Neural cell (in vitro differentiated cells): ENCODE data around the gene C17orf75.

Experiments
- EP300 ChIP-seq: fragments of 450-650 bp; conservative IDR thresholded peaks from 2 replicates; pipeline ENCODE4 v1.6.1; 2014; ENCODE audit warnings: antibody characterized with exemption, mild to moderate bottlenecking, moderate library complexity; ENCODE audit not compliant: poor library complexity, severe bottlenecking
- EZH2 ChIP-seq: fragments of 200-600, 300-800 bp; shearing (Covaris generic), sonication (generic); IDR thresholded peaks from 2 replicates; pipeline ENCODE4 v1.6.1; 2014; ENCODE audit warnings: antibody characterized with exemption, low read length, borderline replicate concordance, mild to moderate bottlenecking; ENCODE audit not compliant: insufficient read depth, poor library complexity, severe bottlenecking
- MXI1 ChIP-seq: fragments of 450-650 bp; conservative IDR thresholded peaks from 2 replicates; pipeline ENCODE4 v1.6.1; 2014; ENCODE audit warnings: antibody characterized with exemption, mild to moderate bottlenecking; ENCODE audit not compliant: poor library complexity, severe bottlenecking
- POLR2AphosphoS5 ChIP-seq: IDR thresholded peaks from 2 replicates; pipeline ENCODE4 v1.6.1; 2012
- RAD21 ChIP-seq: fragments of 450-650 bp; conservative IDR thresholded peaks from 2 replicates; pipeline ENCODE4 v1.6.1; 2014; ENCODE audit warnings: antibody characterized with exemption, mild to moderate bottlenecking, moderate library complexity
- SMC3 ChIP-seq: fragments of 450-650 bp; conservative IDR thresholded peaks from 2 replicates; pipeline ENCODE4 v1.6.1; 2014; ENCODE audit warnings: antibody characterized with exemption, mild to moderate bottlenecking, moderate library complexity; ENCODE audit not compliant: poor library complexity
- TF ChIP-seq, protein P1 (sequence below): fragments of 450-650 bp; IDR thresholded peaks from 2 replicates; pipeline ENCODE4 v1.5.1; 2014; ENCODE audit warnings: antibody characterized with exemption, mild to moderate bottlenecking, moderate library complexity; ENCODE audit not compliant: poor library complexity, severe bottlenecking
- TF ChIP-seq, protein P2 (sequence below): IDR thresholded peaks from 2 replicates; pipeline ENCODE4 v1.6.1; 2012; ENCODE audit warnings: borderline replicate concordance

- TF ChIP-seq, protein P1, sequence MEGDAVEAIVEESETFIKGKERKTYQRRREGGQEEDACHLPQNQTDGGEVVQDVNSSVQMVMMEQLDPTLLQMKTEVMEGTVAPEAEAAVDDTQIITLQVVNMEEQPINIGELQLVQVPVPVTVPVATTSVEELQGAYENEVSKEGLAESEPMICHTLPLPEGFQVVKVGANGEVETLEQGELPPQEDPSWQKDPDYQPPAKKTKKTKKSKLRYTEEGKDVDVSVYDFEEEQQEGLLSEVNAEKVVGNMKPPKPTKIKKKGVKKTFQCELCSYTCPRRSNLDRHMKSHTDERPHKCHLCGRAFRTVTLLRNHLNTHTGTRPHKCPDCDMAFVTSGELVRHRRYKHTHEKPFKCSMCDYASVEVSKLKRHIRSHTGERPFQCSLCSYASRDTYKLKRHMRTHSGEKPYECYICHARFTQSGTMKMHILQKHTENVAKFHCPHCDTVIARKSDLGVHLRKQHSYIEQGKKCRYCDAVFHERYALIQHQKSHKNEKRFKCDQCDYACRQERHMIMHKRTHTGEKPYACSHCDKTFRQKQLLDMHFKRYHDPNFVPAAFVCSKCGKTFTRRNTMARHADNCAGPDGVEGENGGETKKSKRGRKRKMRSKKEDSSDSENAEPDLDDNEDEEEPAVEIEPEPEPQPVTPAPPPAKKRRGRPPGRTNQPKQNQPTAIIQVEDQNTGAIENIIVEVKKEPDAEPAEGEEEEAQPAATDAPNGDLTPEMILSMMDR: no peak
- TF ChIP-seq, protein P2, sequence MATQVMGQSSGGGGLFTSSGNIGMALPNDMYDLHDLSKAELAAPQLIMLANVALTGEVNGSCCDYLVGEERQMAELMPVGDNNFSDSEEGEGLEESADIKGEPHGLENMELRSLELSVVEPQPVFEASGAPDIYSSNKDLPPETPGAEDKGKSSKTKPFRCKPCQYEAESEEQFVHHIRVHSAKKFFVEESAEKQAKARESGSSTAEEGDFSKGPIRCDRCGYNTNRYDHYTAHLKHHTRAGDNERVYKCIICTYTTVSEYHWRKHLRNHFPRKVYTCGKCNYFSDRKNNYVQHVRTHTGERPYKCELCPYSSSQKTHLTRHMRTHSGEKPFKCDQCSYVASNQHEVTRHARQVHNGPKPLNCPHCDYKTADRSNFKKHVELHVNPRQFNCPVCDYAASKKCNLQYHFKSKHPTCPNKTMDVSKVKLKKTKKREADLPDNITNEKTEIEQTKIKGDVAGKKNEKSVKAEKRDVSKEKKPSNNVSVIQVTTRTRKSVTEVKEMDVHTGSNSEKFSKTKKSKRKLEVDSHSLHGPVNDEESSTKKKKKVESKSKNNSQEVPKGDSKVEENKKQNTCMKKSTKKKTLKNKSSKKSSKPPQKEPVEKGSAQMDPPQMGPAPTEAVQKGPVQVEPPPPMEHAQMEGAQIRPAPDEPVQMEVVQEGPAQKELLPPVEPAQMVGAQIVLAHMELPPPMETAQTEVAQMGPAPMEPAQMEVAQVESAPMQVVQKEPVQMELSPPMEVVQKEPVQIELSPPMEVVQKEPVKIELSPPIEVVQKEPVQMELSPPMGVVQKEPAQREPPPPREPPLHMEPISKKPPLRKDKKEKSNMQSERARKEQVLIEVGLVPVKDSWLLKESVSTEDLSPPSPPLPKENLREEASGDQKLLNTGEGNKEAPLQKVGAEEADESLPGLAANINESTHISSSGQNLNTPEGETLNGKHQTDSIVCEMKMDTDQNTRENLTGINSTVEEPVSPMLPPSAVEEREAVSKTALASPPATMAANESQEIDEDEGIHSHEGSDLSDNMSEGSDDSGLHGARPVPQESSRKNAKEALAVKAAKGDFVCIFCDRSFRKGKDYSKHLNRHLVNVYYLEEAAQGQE: no peak
- TF ChIP-seq EZH2 (no peak), RAD21 (no peak), MXI1 (no peak), EP300 (no peak), POLR2AphosphoS5 (no peak), SMC3 (no peak)
These were observed 24.6 kb downstream of the C17orf75 start for GRCh38 chr17:32317353-32317752.
